LoVo (cell line): ENCODE data around the gene KIF4B.
"Not testable (repeated sequence)": the region's sequence is repeated elsewhere in the genome, so short reads cannot be mapped to it uniquely, and the experiment has no call there.

Experiments used
- DNase-seq: peaks from one replicate; pipeline ENCODE4 v3.0.0-alpha.2; 2016; ENCODE audit warnings: low spot score

The KIF4B gene

GRCh38 chr5:155008669-155009068, 4.9 kb upstream of the KIF4B start:
- no peak for DNase-seq

DNA sequence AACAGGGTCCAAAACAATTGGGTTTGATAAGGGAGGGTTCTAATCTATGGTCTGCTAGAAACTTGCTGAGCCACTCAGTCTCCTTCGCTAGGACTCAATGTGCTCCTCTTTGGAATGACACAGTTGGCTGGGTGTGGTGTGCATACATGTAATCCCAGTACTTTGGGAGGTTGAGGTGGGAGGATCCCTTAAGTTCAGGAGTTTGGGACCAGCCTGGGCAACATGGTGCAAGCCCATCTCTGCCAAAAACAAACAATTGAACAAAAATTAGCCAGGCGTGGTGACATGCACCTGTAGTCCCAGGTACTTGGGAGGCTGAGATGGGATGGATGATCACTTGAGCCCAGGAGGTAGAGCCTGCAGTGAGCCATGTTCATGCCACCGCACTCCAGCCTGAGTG, 2.7 kb upstream of the KIF4B start:
- no peak for DNase-seq

DNA sequence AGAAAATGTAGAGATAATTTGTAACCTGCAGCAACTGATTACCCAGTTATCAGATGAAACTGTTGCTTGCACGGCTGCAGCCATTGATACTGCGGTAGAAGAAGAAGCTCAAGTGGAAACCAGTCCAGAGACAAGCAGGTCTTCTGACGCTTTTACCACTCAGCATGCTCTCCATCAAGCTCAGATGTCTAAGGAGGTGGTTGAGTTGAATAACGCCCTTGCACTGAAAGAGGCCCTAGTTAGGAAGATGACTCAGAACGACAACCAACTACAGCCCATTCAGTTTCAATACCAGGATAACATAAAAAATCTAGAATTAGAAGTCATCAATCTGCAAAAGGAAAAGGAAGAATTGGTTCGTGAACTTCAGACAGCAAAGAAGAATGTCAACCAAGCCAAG, 1.7 kb downstream of the KIF4B start:
- DNase-seq: no peak

DNA sequence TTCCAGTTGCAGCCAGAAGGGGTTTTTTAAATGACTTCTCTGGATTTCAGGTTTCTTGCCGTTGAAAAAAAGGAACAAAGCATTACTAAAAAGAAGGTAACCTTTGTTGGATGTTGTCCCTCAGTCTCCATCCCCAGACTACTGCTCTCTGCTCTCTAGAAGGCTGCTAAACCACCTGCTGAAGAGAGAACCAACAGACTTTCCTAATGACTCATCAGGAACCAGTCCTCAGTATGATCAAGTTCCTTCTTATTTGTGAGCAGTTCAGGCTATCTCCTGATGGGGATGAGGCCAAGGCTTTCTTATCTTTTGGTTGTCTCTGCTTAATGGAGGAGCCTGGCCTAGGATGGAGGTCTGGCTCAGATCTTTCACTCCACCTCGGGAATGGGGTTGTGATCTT, 4.1 kb downstream of the KIF4B start:
- DNase-seq: no peak

DNA sequence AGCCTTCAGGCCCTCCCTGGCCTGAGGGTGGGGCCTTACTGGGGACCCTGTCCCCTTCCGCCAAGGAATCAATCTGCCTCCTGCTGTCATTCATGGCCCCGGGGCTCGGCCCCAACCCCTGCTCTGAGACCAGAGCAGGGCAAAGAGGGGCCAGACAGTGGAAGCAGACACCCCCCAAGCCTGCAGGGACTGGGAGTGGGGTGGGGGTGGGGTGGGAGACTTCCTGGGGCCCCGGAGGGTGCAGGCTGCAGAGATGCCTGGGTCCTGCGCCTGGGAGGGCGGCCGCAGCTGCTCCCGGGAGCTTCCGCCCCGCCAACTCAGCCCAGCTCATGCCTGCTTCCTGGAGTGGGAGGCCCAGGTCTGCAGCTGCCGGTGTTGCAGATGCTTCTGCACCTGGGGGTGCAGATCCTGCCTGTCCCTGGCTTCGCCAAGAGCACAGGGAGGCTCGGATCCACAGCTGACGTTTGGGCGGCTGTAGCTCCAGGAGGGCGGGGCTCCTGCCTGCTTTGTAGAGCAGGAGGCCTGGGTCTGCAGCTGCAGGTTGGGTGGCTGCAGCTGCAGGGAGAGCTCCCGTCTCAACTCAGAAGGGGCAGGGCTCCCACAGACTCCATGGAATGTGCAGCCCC, 6.2 kb downstream of the KIF4B start:
- no peak for DNase-seq

DNA sequence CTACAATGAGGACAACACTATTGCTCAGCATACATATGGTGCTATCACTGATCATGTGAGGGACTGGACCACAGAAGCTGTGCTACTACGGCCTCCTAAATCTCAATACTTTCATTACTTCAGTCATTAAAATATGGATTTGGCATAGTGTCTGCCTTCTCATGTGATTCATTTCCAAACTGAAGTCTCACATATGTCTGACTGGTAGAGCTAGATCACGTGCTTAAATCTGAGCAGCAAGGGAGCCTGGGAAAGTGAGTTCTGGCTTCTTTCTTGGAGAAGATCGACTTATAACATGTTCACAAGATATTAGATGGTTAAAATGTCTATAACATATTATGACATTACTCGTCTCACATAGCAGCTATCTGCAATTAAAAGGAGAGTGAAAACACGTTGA, 8.3 kb downstream of the KIF4B start:
- no peak for DNase-seq

- DNase-seq: no peak
These were observed 9.8 kb downstream of the KIF4B start for GRCh38 chr5:155023320-155023719.

DNA sequence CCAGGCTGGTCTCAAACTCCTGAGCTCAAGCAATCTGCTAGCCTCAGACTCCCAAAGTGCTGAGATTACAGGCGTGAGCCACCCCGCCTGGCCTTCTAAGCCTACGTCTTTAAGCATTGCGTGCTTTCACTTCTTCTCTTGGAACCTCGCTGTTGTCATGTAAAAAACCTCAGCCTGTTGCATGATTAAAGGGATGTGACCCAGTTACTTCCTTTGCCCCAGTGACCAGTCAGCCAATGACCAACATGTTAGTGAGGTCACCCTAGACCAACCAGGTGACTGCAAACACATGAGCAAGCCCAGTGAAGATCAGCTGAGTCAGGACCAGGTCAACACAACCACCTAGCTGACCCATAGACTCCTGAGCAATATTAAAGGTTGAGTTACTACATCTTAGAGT, 10.5 kb downstream of the KIF4B start:
- DNase-seq: no peak

- DNase-seq: no peak
These were observed 12.3 kb downstream of the KIF4B start for GRCh38 chr5:155025895-155026294.

DNA sequence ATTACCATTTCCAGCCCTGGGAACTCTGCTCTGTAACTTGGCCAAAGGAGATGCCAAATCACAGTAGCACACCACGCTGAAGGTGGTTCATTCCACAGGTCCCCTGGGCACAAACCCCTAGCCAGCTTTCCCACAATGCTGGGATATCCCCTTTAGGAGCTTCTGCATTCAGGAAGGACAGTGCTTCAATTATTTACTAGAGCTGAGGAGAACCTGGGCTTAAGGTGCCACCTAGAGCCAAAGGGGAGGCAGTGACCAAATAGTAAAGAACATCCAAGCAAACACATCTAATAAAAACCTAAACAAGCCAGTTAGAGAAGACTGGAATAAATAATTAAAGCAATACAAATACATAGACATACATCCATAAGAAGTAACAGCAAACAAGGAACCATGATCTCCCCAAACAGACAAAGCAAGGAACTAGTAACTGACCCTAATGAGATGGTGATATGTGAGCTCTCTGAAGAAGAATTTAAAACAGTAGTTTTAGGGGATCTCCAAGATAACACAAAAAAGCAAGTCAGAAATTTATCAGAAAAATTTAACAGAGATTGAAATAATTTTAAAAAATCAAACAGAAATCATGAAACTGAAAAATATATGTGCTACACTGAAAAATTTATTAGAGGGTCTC, 14.6 kb downstream of the KIF4B start:
- DNase-seq: peak; percentile 24

GRCh38 chr5:155029240-155029639, 15.7 kb downstream of the KIF4B start:
- DNase-seq: no peak

DNA sequence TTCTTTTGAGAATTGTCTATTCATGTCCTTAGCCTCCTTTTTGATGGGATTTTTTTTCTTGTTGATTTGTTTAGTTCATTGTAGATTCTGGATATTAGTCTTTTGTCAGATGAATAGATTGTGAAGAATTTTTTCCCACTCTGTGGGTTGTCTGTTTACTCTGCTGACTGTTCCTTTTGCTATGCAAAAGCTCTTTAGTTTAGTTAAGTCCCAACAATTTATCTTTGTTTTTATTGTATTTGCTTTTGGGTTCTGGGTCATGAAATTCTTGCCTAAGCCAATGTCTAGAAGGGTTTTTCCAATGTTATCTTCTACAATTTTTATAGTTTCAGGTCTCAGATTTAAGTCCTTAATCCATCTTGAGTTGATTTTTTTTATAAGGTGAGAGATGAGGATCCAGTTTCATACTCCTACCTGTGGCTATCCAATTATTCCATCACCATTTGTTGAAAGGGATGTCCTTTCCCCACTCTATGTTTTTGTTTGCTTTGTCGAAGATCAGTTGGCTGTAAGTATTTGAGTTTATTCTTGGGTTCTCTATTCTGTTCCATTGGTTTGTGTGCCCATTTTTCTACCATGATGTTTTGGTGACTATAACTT, 20.7 kb downstream of the KIF4B start:
- not testable (repeated sequence) for DNase-seq

DNA sequence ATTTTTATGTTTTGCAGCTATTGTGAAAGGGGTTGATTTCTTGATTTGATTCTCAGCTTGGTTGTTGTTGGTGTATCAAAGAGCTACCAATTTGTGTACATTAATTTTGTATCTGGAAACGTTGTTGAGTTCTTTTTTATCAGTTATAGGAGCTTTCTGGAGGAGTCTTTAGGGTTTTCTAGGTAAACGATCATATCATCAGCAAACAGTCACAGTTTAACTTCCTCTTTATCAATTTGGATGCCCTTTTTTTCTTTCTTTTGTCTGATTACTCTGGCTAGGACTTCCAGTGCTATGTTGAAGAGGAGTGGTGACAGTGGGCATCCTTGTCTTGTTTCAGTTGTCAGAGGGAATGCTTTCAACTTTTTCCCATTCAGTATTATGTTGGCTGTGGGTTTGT, 21.5 kb downstream of the KIF4B start:
- not testable (repeated sequence) for DNase-seq

- no peak for DNase-seq
These were observed 27.6 kb downstream of the KIF4B start for GRCh38 chr5:155040984-155041653.

GRCh38 chr5:155044591-155044990, 31.0 kb downstream of the KIF4B start:
- no peak for DNase-seq

- no peak for DNase-seq
These were observed 33.0 kb downstream of the KIF4B start for GRCh38 chr5:155046591-155046990.

DNA sequence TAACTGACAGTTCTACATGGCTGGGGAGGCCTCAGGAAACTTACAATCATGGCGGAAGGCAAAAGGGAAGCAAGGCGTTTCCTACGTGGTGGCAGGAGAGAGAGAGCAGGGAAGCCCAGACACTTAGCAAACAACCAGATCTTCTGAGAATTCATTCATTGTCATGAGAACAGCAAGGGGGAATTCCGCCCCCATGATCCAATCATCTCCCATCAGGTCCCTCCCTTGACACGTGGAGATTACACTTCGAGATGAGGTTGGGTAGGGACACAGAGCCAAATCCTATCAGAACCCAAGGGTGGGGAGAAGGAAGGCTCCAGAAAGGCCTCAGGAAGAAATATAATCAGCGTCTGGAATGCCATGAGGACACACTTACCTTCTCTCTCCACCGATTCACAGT, 34.3 kb downstream of the KIF4B start:
- DNase-seq: no peak

GRCh38 chr5:155049569-155050383, 36.2 kb downstream of the KIF4B start:
- no peak for DNase-seq

DNA sequence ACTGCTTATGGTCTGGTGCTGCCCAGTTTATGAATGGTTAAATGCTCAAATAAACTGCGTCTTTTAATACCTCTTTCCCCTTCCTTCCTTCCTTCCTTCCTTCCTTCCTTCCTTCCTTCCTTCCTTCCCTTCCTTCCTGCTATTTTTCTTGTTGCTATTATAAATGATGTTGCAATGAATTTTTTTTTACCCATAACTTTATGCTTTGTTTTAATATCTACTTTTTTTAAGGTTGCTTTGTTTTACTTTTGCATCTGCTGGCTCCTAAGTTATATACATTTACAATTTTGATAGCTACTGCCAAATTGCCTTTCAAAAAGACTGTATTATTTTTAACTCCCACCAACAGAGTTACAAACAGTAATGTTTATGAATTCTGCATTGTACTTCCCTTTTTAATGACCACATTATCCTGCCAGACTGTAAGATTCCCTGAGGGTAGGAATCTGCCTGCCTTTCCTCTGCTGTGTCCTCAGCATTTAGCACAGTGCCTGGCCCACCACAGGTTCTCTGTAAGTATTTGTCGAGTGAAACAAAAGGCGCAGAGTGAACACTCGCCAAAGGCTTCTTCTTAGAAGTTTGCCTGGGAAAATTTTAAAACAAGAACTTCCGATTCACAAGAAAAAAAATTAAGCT, 36.9 kb downstream of the KIF4B start:
- no peak for DNase-seq

GRCh38 chr5:155052532-155052931, 39.0 kb downstream of the KIF4B start:
- no peak for DNase-seq

DNA sequence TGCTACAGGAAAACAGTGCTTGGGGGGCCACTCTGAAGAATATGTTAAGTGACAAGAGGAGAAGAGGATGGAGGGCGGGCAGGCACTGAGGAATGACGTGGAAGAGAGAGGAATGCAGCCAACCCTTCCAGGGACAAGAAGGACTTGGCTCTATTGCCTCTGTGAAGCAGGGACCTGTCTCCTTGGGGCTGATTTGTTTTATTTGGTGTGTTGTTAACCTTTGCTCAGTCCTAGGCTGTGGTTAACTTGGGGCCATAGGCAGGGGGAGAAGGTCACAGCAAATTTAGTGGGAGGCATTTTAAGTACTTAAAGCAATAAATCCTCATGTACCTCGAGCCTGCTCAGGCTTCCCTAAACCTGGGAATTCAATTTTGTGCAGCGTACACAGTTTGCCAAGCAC, 39.9 kb downstream of the KIF4B start:
- DNase-seq: no peak
